CD14-positive monocyte (primary cell): Measurements from ENCODE around the gene STYX. TPM values are rescaled to one million over a fixed set of nuclear protein-coding genes. Genes with fewer than 3 reads are reported as not detected.

Experiments used
- DNase-seq, 3 donors: peaks; one replicate each; pipeline ENCODE4 v3.0.0-alpha.2; 2011 to 2022
- H2AFZ ChIP-seq: 2 replicates; pipeline ENCODE4 v1.6.0; 2012; ENCODE audit warnings: mild to moderate bottlenecking, low read depth, low read length, inconsistent platforms; ENCODE audit not compliant: insufficient read depth, poor library complexity, severe bottlenecking
- H3K27ac ChIP-seq, 2 donors: 1 replicate in 1 of 2; 2 replicates in 1 of 2; pipeline ENCODE4 v1.5.1; 2012 to 2013; ENCODE audit warnings: low read length in 2 of 2, control low read depth in 1 of 2, inconsistent platforms in 1 of 2, low read depth in 1 of 2, mild to moderate bottlenecking in 1 of 2
- H3K27me3 ChIP-seq, 2 donors: one replicate each; pipeline versions ENCODE4 v1.6.0 to v1.6.1; 2011 to 2013; ENCODE audit warnings: low read length in 2 of 2; ENCODE audit not compliant: control insufficient read depth in 2 of 2, insufficient read depth in 2 of 2
- H3K36me3 ChIP-seq, 2 donors: replicated peaks in 1 of 2; 1 replicate in 1 of 2; 2 replicates in 1 of 2; pipeline versions ENCODE4 v1.5.1 to v1.6.1; 2012 to 2013; ENCODE audit warnings: low read length in 2 of 2, control low read depth in 1 of 2, inconsistent platforms in 1 of 2, mild to moderate bottlenecking in 1 of 2; ENCODE audit not compliant: insufficient read depth in 2 of 2, control insufficient read depth in 1 of 2
- H3K4me1 ChIP-seq, 2 donors: 1 replicate in 1 of 2; 2 replicates in 1 of 2; pipeline versions ENCODE4 v1.5.1 to v1.6.1; 2012 to 2013; ENCODE audit warnings: low read length in 2 of 2, control low read depth in 1 of 2, inconsistent platforms in 1 of 2, mild to moderate bottlenecking in 1 of 2, moderate library complexity in 1 of 2; ENCODE audit not compliant: insufficient read depth in 2 of 2, control insufficient read depth in 1 of 2
- H3K4me2 ChIP-seq: replicated peaks from 2 replicates; pipeline ENCODE3; 2012; ENCODE audit warnings: low read length, moderate library complexity, mild to moderate bottlenecking; ENCODE audit not compliant: poor library complexity, severe bottlenecking; ENCODE audit errors: extremely low read depth
- H3K4me3 ChIP-seq, 3 experiments: fragments of 200-600 bp in 1 of 3; sonication (generic) in 1 of 3; replicated peaks in 1 of 3; 1 replicate in 2 of 3; 2 replicates in 1 of 3; pipeline ENCODE4 v1.5.1; 2011 to 2013; ENCODE audit warnings: low read length in 3 of 3, mild to moderate bottlenecking in 3 of 3, control low read depth in 2 of 3, low read depth in 2 of 3, inconsistent platforms in 1 of 3, moderate library complexity in 1 of 3
- H3K79me2 ChIP-seq: 2 replicates; pipeline ENCODE4 v1.6.0; 2012; ENCODE audit warnings: mild to moderate bottlenecking, control low read depth, inconsistent platforms, low read length, moderate library complexity; ENCODE audit not compliant: insufficient read depth
- H3K9ac ChIP-seq: 2 replicates; pipeline ENCODE4 v1.6.0; 2017; ENCODE audit warnings: low read length, mild to moderate bottlenecking; ENCODE audit not compliant: insufficient read depth, poor library complexity, severe bottlenecking
- H3K9me3 ChIP-seq, 2 donors: replicated peaks in 1 of 2; 1 replicate in 1 of 2; 2 replicates in 1 of 2; pipeline versions ENCODE4 v1.5.1 to v1.6.1; 2012 to 2013; ENCODE audit warnings: low read length in 2 of 2, control low read depth in 1 of 2; ENCODE audit not compliant: control insufficient read depth in 1 of 2, insufficient read depth in 1 of 2
- H4K20me1 ChIP-seq: 2 replicates; pipeline ENCODE4 v1.6.0; 2012; ENCODE audit warnings: mild to moderate bottlenecking, low read length, control low read depth, moderate library complexity; ENCODE audit not compliant: insufficient read depth
- H3K27ac Mint-ChIP-seq, 7 donors: one replicate each; pipeline ENCODE4 v1.8.0; 2020; ENCODE audit warnings: mild to moderate bottlenecking in 7 of 7, mixed read lengths in 7 of 7, moderate library complexity in 6 of 7, inconsistent platforms in 2 of 7
- H3K27me3 Mint-ChIP-seq, 3 donors: one replicate each; pipeline ENCODE4 v1.8.0; 2021 to 2022; ENCODE audit warnings: low read depth in 3 of 3, mild to moderate bottlenecking in 3 of 3, mixed read lengths in 3 of 3, moderate library complexity in 3 of 3, inconsistent platforms in 1 of 3
- H3K36me3 Mint-ChIP-seq, 2 donors: one replicate each; pipeline ENCODE4 v1.8.0; 2020; ENCODE audit warnings: mixed read lengths in 2 of 2, inconsistent platforms in 1 of 2, mild to moderate bottlenecking in 1 of 2
- H3K4me1 Mint-ChIP-seq: one replicate; pipeline ENCODE4 v1.8.0; 2020; ENCODE audit warnings: mild to moderate bottlenecking, mixed read lengths
- H3K4me3 Mint-ChIP-seq, 2 donors: one replicate each; pipeline ENCODE4 v1.8.0; 2020; ENCODE audit warnings: mild to moderate bottlenecking in 2 of 2, mixed read lengths in 2 of 2, moderate library complexity in 1 of 2
- H3K9me3 Mint-ChIP-seq, 7 donors: one replicate each; pipeline ENCODE4 v1.8.0; 2020 to 2022; ENCODE audit warnings: mixed read lengths in 7 of 7, mild to moderate bottlenecking in 6 of 7, moderate library complexity in 6 of 7, inconsistent platforms in 2 of 7
- WGBS: methylation state at CpG from one replicate; pipeline ENCODE4 v1.1.5; 2013; ENCODE audit warnings: missing lambda C conversion rate; ENCODE audit not compliant: insufficient coverage; 5-methylcytosine and 5-hydroxymethylcytosine counted together
- intact Hi-C, 2 donors: fragments of 100-400 bp; cut with micrococcal nuclease; formaldehyde crosslinking; loops; one replicate each; pipeline versions ENCODE4 v1.15.0 to v1.15.1; 2023
- polyA plus RNA-seq, 3 donors: library from polyadenylated mRNA; depleted of rRNA in 1 of 3; unstranded in 2 of 3; stranded (reverse) in 1 of 3; fragments of 300-500 nt in 2 of 3; fragments of >200 nt in 1 of 3; fragmentation: Illumina TruSeq in 2 of 3; gene quantifications; 1 replicate in 2 of 3; 2 replicates in 1 of 3; pipeline ENCODE4 v1.2.3, GENCODE V29; 2012 to 2021
- TF ChIP-seq, protein P1 (sequence below): fragments of 200-600 bp; IDR thresholded peaks from one replicate; pipeline ENCODE4 v1.8.0; 2022; ENCODE audit warnings: antibody characterized with exemption, mild to moderate bottlenecking

The STYX gene
- polyA plus RNA-seq, 3 donors: 7.3 to 16.7 (median 12.0) TPM

DNA sequence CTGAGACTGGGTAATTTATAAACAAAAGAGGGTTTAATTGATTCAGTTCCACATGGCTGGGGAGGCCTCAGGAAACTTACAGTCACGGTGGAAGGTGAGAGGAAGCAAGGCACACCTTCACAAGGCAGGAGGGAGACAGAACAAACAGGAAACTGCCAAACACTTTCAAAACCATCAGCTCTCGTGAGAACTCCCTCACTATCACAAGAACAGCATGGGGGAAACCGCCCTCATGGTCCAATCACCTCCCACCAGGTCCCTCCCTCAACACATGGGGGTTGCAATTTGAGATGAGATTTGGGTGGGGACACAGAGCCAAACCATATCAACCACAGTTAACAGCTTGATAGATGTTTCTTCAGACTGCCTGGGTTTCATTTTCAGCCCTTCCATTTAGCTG lies 67.7 kb downstream of the STYX start:
- no peaks in the 10 kb centered on the region for H3K4me1 ChIP-seq
- no peak overlapping the region for H3K4me3 Mint-ChIP-seq
- peaks cover 12 to 19% (median 16%) of the 10 kb centered on the region in 7 donors for H3K9me3 Mint-ChIP-seq
- H3K27ac Mint-ChIP-seq: no peak overlapping the region
- no peak overlapping the region for H3K9ac ChIP-seq
- no peak overlapping the region for H3K27ac ChIP-seq
- H3K27me3 ChIP-seq: no peaks in the 10 kb centered on the region
- no peaks in the 10 kb centered on the region for H3K79me2 ChIP-seq
- no peak overlapping the region for H3K4me2 ChIP-seq
- peaks cover 3 to 6% (median 4%) of the 10 kb centered on the region in 3 donors for H3K27me3 Mint-ChIP-seq
- no peaks in the 10 kb centered on the region for H3K36me3 Mint-ChIP-seq
- H3K36me3 ChIP-seq: no peaks in the 10 kb centered on the region
- TF ChIP-seq, protein P1, sequence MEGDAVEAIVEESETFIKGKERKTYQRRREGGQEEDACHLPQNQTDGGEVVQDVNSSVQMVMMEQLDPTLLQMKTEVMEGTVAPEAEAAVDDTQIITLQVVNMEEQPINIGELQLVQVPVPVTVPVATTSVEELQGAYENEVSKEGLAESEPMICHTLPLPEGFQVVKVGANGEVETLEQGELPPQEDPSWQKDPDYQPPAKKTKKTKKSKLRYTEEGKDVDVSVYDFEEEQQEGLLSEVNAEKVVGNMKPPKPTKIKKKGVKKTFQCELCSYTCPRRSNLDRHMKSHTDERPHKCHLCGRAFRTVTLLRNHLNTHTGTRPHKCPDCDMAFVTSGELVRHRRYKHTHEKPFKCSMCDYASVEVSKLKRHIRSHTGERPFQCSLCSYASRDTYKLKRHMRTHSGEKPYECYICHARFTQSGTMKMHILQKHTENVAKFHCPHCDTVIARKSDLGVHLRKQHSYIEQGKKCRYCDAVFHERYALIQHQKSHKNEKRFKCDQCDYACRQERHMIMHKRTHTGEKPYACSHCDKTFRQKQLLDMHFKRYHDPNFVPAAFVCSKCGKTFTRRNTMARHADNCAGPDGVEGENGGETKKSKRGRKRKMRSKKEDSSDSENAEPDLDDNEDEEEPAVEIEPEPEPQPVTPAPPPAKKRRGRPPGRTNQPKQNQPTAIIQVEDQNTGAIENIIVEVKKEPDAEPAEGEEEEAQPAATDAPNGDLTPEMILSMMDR: no peak
- intact Hi-C loops: loop anchor here (10.0 kb wide), 3 partner anchors 53 to 243 kb away; partner anchors contain the start of genes GPR137C (in 1 of the 2), STYX (in 1 of the 2) and TXNDC16 (in 1 of the 2)
- no peak for DNase-seq
- H2AFZ ChIP-seq: no peak overlapping the region
- peaks cover 0 to 5% of the 10 kb centered on the region in 2 donors for H3K9me3 ChIP-seq
- H3K4me1 Mint-ChIP-seq: no peaks in the 10 kb centered on the region
- WGBS: no CpG with 5 or more reads among the region's 3 CpGs
- H3K4me3 ChIP-seq: no peak overlapping the region
- H4K20me1 ChIP-seq: no peaks in the 10 kb centered on the region

DNA sequence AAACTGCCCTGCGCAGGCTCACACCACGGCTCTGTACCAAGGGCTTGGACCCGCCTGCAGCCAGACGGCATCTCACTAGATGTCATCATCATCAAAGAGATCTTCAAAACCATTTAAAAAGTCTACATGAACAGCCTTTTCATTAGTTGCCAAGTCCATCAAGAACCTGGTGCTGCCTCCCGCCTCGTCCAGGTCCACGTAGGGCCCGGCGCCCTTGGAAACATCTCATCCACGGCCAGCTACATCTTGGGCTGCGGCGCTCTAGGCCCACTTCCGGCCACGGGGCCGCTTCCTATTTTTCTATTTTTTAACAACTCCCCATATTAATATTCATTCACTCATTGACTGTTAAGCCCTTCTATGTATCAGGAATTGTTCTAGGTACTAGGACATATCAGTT lies 68.9 kb downstream of the STYX start:
- no peak overlapping the region for H3K4me3 Mint-ChIP-seq

More for the DNA sequence above, 68.9 kb downstream of the STYX start:
- Histone ChIP-seq H3K9me3 (peaks cover 0 to 5% of the 10 kb centered on the region in 2 donors), H3K9ac (no peak overlapping the region), H2AFZ (no peak overlapping the region), H3K79me2 (no peaks in the 10 kb centered on the region), H3K4me3 (no peak overlapping the region), H3K27me3 (no peaks in the 10 kb centered on the region), H3K4me2 (no peak overlapping the region), H3K36me3 (no peaks in the 10 kb centered on the region), H3K27ac (no peak overlapping the region), H3K4me1 (no peaks in the 10 kb centered on the region), H4K20me1 (no peaks in the 10 kb centered on the region)
- Mint-ChIP-seq H3K4me1 (no peaks in the 10 kb centered on the region), H3K9me3 (peaks cover 12 to 19% (median 16%) of the 10 kb centered on the region in 7 donors), H3K36me3 (no peaks in the 10 kb centered on the region), H3K27ac (no peak overlapping the region), H3K27me3 (peaks cover 3 to 6% (median 4%) of the 10 kb centered on the region in 3 donors)
- DNase-seq: no peak
- TF ChIP-seq, protein P1: no peak
- intact Hi-C loops: loop anchor here (10.0 kb wide), 3 partner anchors 54 to 244 kb away; partner anchors contain the start of genes GPR137C (in 1 of the 2), STYX (in 1 of the 2) and TXNDC16 (in 1 of the 2)
- WGBS: 100% methylated on average over 6 of the region's 15 CpGs
